H1 (cell line): ENCODE data around the gene DPYSL3. TPM values are rescaled to one million over a fixed set of nuclear protein-coding genes. Genes with fewer than 3 reads are reported as not detected.
A peak's percentile ranks its signal among the peaks of the same experiment; 100 is the strongest.

Experiments used
- CTCF ChIA-PET: fragments of 300-600 bp; sonication (Branson Sonifier 250); formaldehyde crosslinking; loops from one replicate; lab custom pipeline; 2021; ENCODE audit not compliant: partially characterized antibody; lab: Charles Lee
- POLR2A ChIA-PET: fragments of 300-600 bp; sonication (Branson Sonifier 250); formaldehyde crosslinking; loops from one replicate; lab custom pipeline; 2021; ENCODE audit warnings: inconsistent platforms; ENCODE audit not compliant: partially characterized antibody; lab: Charles Lee
- DNase-seq, 2 experiments: peaks; one replicate each; pipeline versions ENCODE4 v3.0.0 to v3.0.0-alpha.2; 2010 to 2022; ENCODE audit warnings: low spot score in 2 of 2, low read depth in 1 of 2, mixed read lengths in 1 of 2
- FAIRE-seq: peaks from 2 replicates; lab custom pipeline; 2011; peaks lifted over from hg19 to GRCh38; lab: Jason Lieb, UNC
- H2AFZ ChIP-seq: 2 replicates; pipeline ENCODE4 v1.8.1; 2012; ENCODE audit warnings: low read length, inconsistent platforms
- H2AK5ac ChIP-seq: 2 replicates; pipeline ENCODE4 v1.6.1; 2013; ENCODE audit warnings: low read depth, low read length
- H2BK120ac ChIP-seq: replicated peaks from 2 replicates; pipeline ENCODE3; 2013; ENCODE audit warnings: low read depth, low read length, inconsistent platforms
- H2BK12ac ChIP-seq: 2 replicates; pipeline ENCODE4 v1.6.1; 2013; ENCODE audit warnings: low read depth, low read length
- H2BK15ac ChIP-seq: 2 replicates; pipeline ENCODE4 v1.6.1; 2013; ENCODE audit warnings: low read length
- H2BK20ac ChIP-seq: 2 replicates; pipeline ENCODE4 v1.6.1; 2013; ENCODE audit warnings: low read length
- H2BK5ac ChIP-seq: 2 replicates; pipeline ENCODE4 v1.6.1; 2013; ENCODE audit warnings: low read depth, low read length
- H3K14ac ChIP-seq: 2 replicates; pipeline ENCODE4 v1.6.1; 2013; ENCODE audit warnings: inconsistent platforms; ENCODE audit not compliant: insufficient read length
- H3K18ac ChIP-seq: 2 replicates; pipeline ENCODE4 v1.6.1; 2013; ENCODE audit warnings: low read length; ENCODE audit errors: extremely low read depth
- H3K23ac ChIP-seq: 2 replicates; pipeline ENCODE4 v1.6.1; 2013; ENCODE audit warnings: inconsistent platforms; ENCODE audit not compliant: insufficient read length
- H3K23me2 ChIP-seq: 2 replicates; pipeline ENCODE4 v1.6.1; 2013; ENCODE audit warnings: low read depth, low read length
- H3K27ac ChIP-seq: 2 replicates; pipeline ENCODE4 v1.6.1; 2011; ENCODE audit warnings: low read depth, low read length, inconsistent platforms
- H3K27me3 ChIP-seq, 4 experiments: replicated peaks in 1 of 4; 1 replicate in 1 of 4; 2 replicates in 3 of 4; pipeline versions ENCODE4 v1.6.1 to v1.8.1; 2011 to 2013; ENCODE audit warnings: low read length in 3 of 4, mild to moderate bottlenecking in 3 of 4, inconsistent platforms in 2 of 4, mixed read lengths in 2 of 4, moderate library complexity in 1 of 4; ENCODE audit not compliant: control insufficient read depth in 3 of 4, insufficient read depth in 3 of 4; ENCODE audit errors: extremely low read depth in 1 of 4
- H3K36me3 ChIP-seq, 4 experiments: 2 replicates each; pipeline versions ENCODE4 v1.6.1 to v1.8.1; 2011 to 2013; ENCODE audit warnings: mild to moderate bottlenecking in 4 of 4, low read length in 3 of 4, moderate library complexity in 2 of 4, control low read depth in 1 of 4, inconsistent platforms in 1 of 4; ENCODE audit not compliant: insufficient read depth in 4 of 4, control insufficient read depth in 2 of 4
- H3K4ac ChIP-seq: replicated peaks from 2 replicates; pipeline ENCODE3; 2013; ENCODE audit warnings: low read length, low read depth, mixed read lengths, inconsistent platforms; ENCODE audit not compliant: insufficient read length
- H3K4me1 ChIP-seq, 4 experiments: replicated peaks in 1 of 4; 1 replicate in 1 of 4; 2 replicates in 3 of 4; pipeline versions ENCODE4 v1.6.1 to v1.8.1; 2011 to 2013; ENCODE audit warnings: low read length in 3 of 4, inconsistent platforms in 2 of 4, mixed read lengths in 1 of 4; ENCODE audit not compliant: insufficient read depth in 4 of 4, control insufficient read depth in 3 of 4
- H3K4me2 ChIP-seq, 2 experiments: 2 replicates each; pipeline versions ENCODE4 v1.6.1 to v1.8.1; 2011 to 2013; ENCODE audit warnings: low read depth in 2 of 2, low read length in 2 of 2, control low read depth in 1 of 2, inconsistent platforms in 1 of 2, mild to moderate bottlenecking in 1 of 2; ENCODE audit not compliant: insufficient read depth in 1 of 2
- H3K4me3 ChIP-seq, 4 experiments: fragments of 200-600, 300-600 bp in 1 of 4; sonication (generic), shearing (Covaris generic), sonication (Bioruptor Twin) in 1 of 4; 2 replicates each; pipeline versions ENCODE4 v1.5.1 to v1.8.1; 2011 to 2016; ENCODE audit warnings: low read length in 4 of 4, low read depth in 3 of 4, control low read depth in 2 of 4, inconsistent platforms in 2 of 4, mild to moderate bottlenecking in 2 of 4, mixed read lengths in 1 of 4, moderate library complexity in 1 of 4; ENCODE audit not compliant: insufficient read depth in 2 of 4; ENCODE audit errors: extremely low read depth in 1 of 4
- H3K56ac ChIP-seq: replicated peaks from 2 replicates; pipeline ENCODE3; 2013; ENCODE audit warnings: low read depth, mild to moderate bottlenecking, mixed read lengths, low read length, inconsistent platforms; ENCODE audit not compliant: insufficient read length
- H3K79me1 ChIP-seq: 2 replicates; pipeline ENCODE4 v1.6.1; 2013; ENCODE audit warnings: low read depth, low read length, control low read depth
- H3K79me2 ChIP-seq, 2 experiments: 2 replicates each; pipeline versions ENCODE4 v1.6.1 to v1.8.1; 2012 to 2013; ENCODE audit warnings: low read length in 2 of 2, mild to moderate bottlenecking in 2 of 2, inconsistent platforms in 1 of 2; ENCODE audit not compliant: insufficient read depth in 2 of 2, control insufficient read depth in 1 of 2
- H3K9ac ChIP-seq, 4 experiments: replicated peaks in 1 of 4; 1 replicate in 1 of 4; 2 replicates in 3 of 4; pipeline versions ENCODE4 v1.6.1 to v1.8.1; 2011 to 2013; ENCODE audit warnings: low read depth in 3 of 4, low read length in 3 of 4, control low read depth in 2 of 4, mild to moderate bottlenecking in 2 of 4, moderate library complexity in 2 of 4, inconsistent platforms in 1 of 4; ENCODE audit errors: extremely low read depth in 1 of 4
- H3K9me3 ChIP-seq, 2 experiments: 2 replicates each; pipeline versions ENCODE4 v1.6.1 to v1.8.1; 2012 to 2013; ENCODE audit warnings: mild to moderate bottlenecking in 2 of 2, moderate library complexity in 2 of 2, control low read depth in 1 of 2, inconsistent platforms in 1 of 2, low read depth in 1 of 2, low read length in 1 of 2, mixed read lengths in 1 of 2; ENCODE audit not compliant: insufficient read depth in 2 of 2
- H4K20me1 ChIP-seq, 2 experiments: replicated peaks in 1 of 2; 2 replicates each; pipeline versions ENCODE3 to v1.8.1; 2011 to 2013; ENCODE audit warnings: inconsistent platforms in 2 of 2, low read length in 2 of 2, mild to moderate bottlenecking in 1 of 2; ENCODE audit not compliant: insufficient read depth in 2 of 2, control insufficient read depth in 1 of 2
- H4K5ac ChIP-seq: 2 replicates; pipeline ENCODE4 v1.6.1; 2013; ENCODE audit warnings: low read length, low read depth, mixed read lengths, inconsistent platforms; ENCODE audit not compliant: insufficient read length
- H4K8ac ChIP-seq: 2 replicates; pipeline ENCODE4 v1.8.0; 2013; ENCODE audit warnings: mild to moderate bottlenecking, moderate library complexity, low read length, inconsistent platforms; ENCODE audit not compliant: insufficient read depth; ENCODE audit errors: extremely low read depth
- H4K91ac ChIP-seq: replicated peaks from 2 replicates; pipeline ENCODE3; 2013; ENCODE audit warnings: low read length, mixed read lengths, inconsistent platforms; ENCODE audit not compliant: insufficient read length
- SRF ChIP-seq: IDR thresholded peaks from 2 replicates; pipeline ENCODE4 v1.6.1; 2011; ENCODE audit warnings: mild to moderate bottlenecking, low read depth, low read length, moderate library complexity
- polyA plus RNA-seq, 7 experiments: library from polyadenylated mRNA; depleted of rRNA in 3 of 7; stranded (reverse) in 5 of 7; unstranded in 2 of 7; fragments of >200 nt in 5 of 7; fragments of 200-250 nt in 2 of 7; gene quantifications; 1 replicate in 5 of 7; 2 replicates in 1 of 7; 4 replicates in 1 of 7; pipeline versions ENCODE4 v1.2.1 to v1.2.3, GENCODE V29; 2011 to 2013; ENCODE audit warnings: missing spikeins in 2 of 7, mixed read lengths in 2 of 7
- total RNA-seq: library from RNA; stranded (reverse); fragmentation: NEBNext Ultra II Directional; extraction: Animal tissue kit (Norgen Biotek cat#: 25700); gene quantifications from 2 replicates; pipeline ENCODE4 v1.2.1, GENCODE V29; 2021

Gene DPYSL3
- total and polyA plus RNA-seq, 2 of the 8 experiments (the other 6 are each of a cell fraction or from before 2014, with no cell fraction given): 268 to 387 TPM

DNA sequence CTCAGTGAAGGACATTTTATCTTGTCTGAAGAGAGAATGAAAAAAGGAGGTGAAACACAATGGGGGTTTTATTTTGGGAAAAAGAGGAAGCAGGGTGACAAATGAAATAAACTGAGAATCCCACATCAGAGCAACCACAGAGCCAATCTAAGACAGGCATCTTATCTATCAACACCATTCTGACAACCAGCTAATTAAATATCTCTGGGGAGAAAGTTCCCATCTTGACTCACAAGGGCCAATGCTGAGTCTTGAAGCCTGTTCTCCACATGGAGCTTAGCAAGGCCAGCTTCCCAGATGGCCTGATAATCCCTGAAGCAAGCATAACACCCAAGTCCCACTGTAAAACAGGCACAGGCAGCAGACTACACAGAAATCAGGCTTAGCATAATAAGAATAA is 30.4 kb downstream of the DPYSL3 start:
- H2AK5ac ChIP-seq: no peak overlapping the region

More for the DNA sequence above, 30.4 kb downstream of the DPYSL3 start:
- no peak for TF ChIP-seq SRF
- ChIA-PET CTCF (interaction anchor here (1.1 to 6.8 kb wide), 7 partner anchors 9 to 100 kb away, joined by 3 to 68 read pairs (median 8); no protein-coding TSS in a partner anchor), POLR2A (interaction anchor here (0.8 to 1.5 kb wide), 6 partner anchors 10 to 93 kb away, joined by 3 to 4 read pairs (median 4); no protein-coding TSS in a partner anchor)
- no peak overlapping the region for H3K56ac ChIP-seq
- H3K14ac ChIP-seq: no peak overlapping the region
- H3K23me2 ChIP-seq: no peaks in the 10 kb centered on the region
- no peak overlapping the region for H2BK120ac ChIP-seq
- no peak overlapping the region for H3K27ac ChIP-seq
- no peak overlapping the region for H4K91ac ChIP-seq
- H2BK5ac ChIP-seq: no peak overlapping the region
- H3K4me2 ChIP-seq: no peak overlapping the region
- no peak overlapping the region for H3K23ac ChIP-seq
- H3K4me1 ChIP-seq: peaks cover 0 to 15% (median 13%) of the 10 kb centered on the region in 4 experiments; a peak in 5 of 7 replicates
- no peaks in the 10 kb centered on the region for H3K9me3 ChIP-seq
- H3K4ac ChIP-seq: no peak overlapping the region
- peak; percentile 13 for FAIRE-seq
- H3K79me2 ChIP-seq: peaks cover 0 to 91% of the 10 kb centered on the region in 2 experiments; a peak in 3 of 4 replicates
- H4K5ac ChIP-seq: no peak overlapping the region
- no peak overlapping the region for H3K4me3 ChIP-seq
- no peak overlapping the region for H4K8ac ChIP-seq
- DNase-seq: no peak
- no peaks in the 10 kb centered on the region for H3K36me3 ChIP-seq
- no peak overlapping the region; a peak in 1 of 7 replicates for H3K9ac ChIP-seq
- H2BK20ac ChIP-seq: no peak overlapping the region
- H2BK12ac ChIP-seq: no peak overlapping the region
- no peak overlapping the region for H2AFZ ChIP-seq
- H3K18ac ChIP-seq: no peak overlapping the region
- no peaks in the 10 kb centered on the region for H3K27me3 ChIP-seq
- no peaks in the 10 kb centered on the region for H4K20me1 ChIP-seq
- no peak overlapping the region for H2BK15ac ChIP-seq
- H3K79me1 ChIP-seq: 0 out of 2 replicates have a peak, but pooled peaks cover 2% of the 10 kb centered on the region
